22Rv1 (cell line): Measurements from ENCODE around the gene JMJD6.
"Not testable (repeated sequence)": the region's sequence is repeated elsewhere in the genome, so short reads cannot be mapped to it uniquely, and the experiment has no call there.

Experiments used
- ZFX ChIP-seq: fragments of 450-650 bp; IDR thresholded peaks from 2 replicates; pipeline ENCODE4 v1.6.1; 2017; ENCODE audit warnings: antibody characterized with exemption, borderline replicate concordance
- TF ChIP-seq, protein P1 (sequence below): fragments of 450-650 bp; IDR thresholded peaks from 2 replicates; pipeline ENCODE4 v1.5.1; 2017; ENCODE audit warnings: mild to moderate bottlenecking

GRCh38 chr17:76745785-76746184 lies 19.4 kb upstream of the JMJD6 start:
- TF ChIP-seq, protein P1, sequence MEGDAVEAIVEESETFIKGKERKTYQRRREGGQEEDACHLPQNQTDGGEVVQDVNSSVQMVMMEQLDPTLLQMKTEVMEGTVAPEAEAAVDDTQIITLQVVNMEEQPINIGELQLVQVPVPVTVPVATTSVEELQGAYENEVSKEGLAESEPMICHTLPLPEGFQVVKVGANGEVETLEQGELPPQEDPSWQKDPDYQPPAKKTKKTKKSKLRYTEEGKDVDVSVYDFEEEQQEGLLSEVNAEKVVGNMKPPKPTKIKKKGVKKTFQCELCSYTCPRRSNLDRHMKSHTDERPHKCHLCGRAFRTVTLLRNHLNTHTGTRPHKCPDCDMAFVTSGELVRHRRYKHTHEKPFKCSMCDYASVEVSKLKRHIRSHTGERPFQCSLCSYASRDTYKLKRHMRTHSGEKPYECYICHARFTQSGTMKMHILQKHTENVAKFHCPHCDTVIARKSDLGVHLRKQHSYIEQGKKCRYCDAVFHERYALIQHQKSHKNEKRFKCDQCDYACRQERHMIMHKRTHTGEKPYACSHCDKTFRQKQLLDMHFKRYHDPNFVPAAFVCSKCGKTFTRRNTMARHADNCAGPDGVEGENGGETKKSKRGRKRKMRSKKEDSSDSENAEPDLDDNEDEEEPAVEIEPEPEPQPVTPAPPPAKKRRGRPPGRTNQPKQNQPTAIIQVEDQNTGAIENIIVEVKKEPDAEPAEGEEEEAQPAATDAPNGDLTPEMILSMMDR: not testable (repeated sequence)
- TF ChIP-seq ZFX: not testable (repeated sequence)
